Embryonic facial prominence (tissue), 1 donor: ENCODE results near the gene WSCD2.

Experiments used
- DNase-seq: peaks from one replicate; pipeline ENCODE4 v3.0.0-alpha.2; 2016; ENCODE audit errors: extremely low spot score

The WSCD2 gene

DNA sequence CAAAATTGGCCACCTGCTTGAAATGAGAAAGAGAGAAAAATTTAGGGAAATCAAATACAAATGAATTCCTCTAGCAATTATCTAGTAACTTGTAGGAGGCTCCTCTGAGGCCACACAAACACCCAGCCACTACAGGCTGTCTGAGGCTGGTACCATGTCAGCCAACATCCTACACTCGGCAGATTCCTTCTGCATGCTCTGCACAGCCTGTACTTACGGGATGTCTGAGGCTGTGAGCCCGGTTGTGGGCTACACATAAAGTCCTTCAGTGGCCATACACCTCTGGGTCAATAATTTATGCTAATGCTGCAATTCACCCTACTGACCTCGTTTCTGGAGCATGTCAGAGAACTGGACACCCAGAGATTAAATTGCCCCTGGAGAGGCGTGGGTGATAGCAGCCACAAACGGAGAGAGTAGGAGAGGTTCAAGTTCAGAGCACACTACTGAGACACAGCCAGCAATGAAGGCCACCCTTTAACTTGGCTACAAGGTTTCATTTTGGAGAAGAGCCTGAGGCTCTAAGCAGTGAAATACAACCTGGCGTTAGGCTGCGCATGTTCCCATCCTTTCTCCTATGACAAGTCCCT is 28.9 kb downstream of the WSCD2 start:
- DNase-seq, result no peak

DNA sequence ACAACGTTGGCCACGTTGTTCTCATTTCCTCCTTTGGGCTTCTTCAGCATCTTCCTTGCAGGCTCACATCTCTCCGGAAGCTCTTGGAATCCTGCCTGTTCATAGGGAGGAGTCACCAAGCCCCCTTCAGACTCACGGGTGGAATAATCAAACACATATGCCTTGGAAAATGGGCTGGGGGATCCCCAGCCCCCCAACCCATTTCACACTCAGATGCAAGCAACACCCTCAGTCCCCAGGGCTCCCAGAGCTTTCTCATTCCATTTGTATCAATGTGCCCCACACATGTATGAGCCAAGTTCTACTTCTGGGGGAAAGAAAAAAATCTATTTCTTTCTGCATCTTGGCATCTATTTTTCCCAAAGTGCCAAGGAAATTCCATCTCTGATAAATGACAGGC is 33.1 kb downstream of the WSCD2 start:
- DNase-seq, result peak; percentile 63

DNA sequence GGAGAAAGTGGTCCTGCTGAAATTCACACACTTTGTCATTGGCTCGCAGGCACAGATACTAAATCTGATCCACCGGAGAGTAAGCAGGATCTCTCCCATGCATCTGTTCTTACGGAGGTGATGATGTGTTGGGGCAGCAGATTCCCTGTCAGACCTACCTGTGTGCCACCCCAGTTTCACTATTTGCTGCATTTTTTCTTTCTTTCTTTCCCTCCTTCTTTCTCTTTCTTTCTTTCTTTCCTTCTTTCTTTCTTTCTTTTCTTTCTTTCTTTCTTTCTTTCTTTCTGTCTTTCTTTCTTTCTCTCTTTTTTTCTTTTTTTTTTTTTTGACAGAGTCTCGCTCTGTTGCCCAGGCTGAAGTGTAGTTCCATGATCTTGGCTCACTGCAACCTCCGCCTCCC is 37.4 kb downstream of the WSCD2 start:
- no peak for DNase-seq

DNA sequence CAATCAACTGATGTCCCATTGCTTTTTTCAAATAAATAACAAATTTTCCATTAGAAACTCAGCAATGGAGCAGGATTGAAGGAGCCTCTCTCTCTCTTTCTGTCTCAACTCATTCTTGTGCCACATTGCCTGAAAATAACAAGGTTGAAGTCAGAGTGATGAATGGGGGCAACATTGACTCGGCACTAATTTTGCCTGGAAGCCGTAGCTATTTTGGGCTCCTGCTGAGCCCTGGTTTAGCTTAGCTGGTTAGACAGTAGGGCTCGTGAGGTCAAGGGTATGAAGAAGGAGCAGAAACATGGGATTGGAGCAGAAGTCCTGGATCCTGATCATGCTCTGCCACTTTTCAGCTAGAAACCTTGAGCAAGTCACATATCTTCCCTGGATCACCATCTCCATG is 38.9 kb downstream of the WSCD2 start:
- no peak for DNase-seq

DNA sequence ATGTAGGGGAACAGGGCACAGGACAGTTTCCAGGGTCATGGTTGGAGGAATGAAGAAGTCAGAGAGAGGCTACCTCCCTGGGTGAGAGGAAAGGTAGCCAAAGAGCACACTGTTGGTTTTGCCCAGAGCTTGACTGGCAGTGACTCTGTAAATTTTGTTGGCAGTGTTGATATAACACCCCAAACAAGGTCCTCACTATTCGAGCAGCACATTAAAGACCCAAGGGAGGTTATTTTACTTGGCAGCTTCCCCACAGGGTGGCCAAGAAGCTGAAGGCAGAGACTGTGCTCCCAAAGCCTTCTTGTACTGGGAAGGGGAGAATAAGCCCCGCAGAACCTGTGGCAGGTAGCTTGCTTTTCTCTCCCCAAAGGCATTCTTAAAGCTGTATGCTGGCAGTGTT is 40.6 kb downstream of the WSCD2 start:
- no peak for DNase-seq

DNA sequence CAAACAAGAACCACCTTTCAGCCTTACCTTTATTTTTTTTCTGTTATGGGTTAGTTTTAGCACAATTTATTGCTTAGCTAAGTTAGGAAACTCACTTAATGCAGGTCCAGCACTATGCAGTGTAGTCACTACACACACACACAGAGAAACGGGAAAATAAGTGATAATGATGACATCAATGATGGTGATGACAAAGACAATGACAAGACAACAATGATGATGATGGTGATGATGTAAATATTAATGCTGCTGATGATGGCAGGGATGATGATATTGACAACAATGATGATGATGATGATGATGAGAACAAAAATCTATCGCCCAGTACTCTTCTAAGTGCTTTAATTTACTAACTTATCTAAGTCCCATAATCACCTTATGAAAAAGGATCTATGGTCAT is 41.1 kb downstream of the WSCD2 start:
- no peak for DNase-seq

DNA sequence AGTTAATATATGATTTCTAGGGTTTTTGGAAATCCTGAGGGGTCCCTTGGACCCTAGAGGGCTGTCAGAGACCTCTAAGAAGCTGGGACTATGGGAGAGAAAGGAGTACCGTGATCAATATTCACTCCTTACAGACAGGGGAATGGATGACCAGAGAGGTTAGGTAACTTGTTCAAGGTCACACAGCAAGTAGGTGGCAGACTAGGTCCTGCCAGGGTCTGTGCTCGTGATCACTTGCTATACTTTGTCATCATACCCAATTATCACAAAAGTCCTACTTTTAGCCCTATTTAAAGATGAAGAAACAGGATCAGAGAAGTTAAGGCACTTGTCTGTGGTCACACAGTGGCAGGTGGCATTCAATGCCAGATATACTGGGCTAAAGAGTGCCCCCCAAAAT is 42.9 kb downstream of the WSCD2 start:
- no peak for DNase-seq

DNA sequence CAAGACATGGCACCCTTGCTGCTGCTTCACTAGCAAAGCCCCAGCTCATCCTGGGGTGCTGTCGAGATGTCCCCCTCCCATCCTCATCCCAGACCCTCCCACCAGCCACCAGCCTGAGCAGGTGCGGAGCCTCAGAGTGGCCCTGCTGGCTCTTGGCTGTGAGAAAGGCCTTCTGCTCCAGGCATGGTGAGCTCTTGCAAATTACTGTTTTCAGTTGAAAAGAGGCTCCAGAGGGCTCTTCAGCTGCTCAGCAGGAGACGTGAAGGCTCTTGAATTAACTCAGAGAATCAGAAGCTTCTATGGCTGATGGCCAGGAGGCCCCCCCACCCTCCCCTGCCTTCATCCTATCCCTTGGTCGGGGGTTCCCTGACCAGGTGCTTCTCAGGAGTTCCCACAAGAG is 44.1 kb downstream of the WSCD2 start:
- no peak for DNase-seq

DNA sequence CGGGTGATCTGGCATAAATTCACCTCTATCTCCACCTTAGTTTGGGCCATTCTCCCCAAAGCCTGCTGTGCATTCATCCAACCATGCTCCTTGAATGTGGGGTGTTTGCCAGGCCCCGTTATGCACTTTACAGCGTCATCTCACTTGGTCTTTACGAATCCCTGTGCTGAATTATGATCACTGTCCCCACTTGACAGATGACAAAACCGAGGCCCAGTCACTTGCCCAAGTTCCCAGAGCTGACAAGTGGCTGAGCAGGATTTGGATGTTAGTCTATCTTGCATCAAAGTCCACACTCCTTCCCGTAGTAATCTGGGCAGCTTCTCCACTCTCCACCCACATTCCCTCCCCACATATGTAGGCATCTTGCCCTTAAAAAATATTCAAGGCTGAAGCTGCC is 44.8 kb downstream of the WSCD2 start:
- no peak for DNase-seq

DNA sequence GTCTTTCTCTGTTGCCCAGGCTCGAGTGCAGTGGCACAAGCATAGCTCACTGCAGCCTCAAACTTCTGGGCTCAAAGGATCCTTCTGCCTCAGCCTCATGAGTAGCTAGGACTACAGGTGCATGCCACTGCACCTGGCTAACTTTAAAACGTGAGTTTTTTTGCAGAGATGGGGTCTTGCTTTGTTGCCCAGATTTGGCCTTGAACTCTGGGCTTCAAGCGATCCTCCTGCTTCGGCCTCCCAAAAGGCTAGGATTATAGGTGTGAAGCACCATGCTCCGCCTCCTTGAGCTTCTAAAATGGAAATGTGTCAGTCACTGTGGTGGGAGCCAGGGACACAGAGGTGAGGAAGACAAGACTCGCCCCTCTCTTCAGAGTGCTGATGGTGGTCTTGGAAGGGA is 45.6 kb downstream of the WSCD2 start:
- DNase-seq, result no peak

DNA sequence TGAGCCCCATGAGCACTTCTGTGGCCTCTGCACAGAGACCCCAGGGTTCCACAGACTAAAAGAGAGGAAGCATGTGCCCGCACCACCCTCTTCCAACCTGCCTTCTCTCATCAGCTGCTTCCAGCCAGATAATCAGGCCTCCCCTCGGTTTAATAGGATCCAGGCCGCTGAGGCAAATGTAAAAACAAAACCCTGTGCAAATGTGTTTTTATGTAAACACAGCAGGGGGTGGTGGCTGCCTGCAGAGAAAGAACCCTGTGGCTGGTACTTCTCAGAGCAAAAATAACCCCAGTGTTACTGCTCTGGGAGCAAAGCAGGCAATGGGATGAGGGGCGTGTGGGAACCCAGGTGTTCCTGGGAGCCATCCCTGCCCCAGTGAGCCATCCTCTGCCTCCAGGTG is 46.2 kb downstream of the WSCD2 start:
- DNase-seq, result no peak

DNA sequence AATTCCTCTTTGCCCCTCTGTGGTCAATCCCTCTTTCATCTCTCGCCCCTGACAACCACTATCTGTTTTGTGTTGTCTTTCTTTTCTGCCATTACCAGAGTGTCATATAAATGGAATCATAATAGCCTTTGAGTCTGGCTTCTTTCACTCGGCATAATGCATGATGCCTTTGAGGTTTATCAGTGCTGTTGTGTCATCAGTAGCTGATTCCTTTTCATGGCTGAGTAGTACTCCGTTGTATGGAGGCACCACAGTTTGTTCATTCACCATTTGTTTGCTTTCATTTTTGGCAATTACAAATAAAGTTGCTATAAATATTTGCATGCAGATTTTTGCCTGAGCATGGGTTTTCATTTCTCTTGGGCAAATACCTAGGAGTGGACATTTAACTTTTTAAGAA is 47.2 kb downstream of the WSCD2 start:
- DNase-seq, result no peak

DNA sequence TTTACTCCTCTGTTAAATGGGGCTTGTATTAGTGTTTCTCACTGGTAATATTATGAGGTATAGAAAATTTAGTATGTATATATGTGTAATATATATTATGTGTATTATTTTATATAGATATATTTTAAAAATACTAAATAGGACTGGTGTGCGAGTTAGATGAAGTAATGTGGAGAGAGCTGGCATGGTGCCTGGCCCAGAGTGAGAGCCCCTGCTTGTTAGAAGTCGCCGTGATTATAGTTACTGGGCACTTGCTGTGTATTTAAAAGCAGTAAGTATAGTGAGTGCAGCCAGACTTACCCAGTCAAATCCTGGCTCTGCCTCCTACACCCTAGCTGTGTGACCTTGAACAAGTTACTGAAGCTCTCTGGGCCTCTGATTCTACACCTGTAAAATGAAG is 48.0 kb downstream of the WSCD2 start:
- DNase-seq, result no peak

DNA sequence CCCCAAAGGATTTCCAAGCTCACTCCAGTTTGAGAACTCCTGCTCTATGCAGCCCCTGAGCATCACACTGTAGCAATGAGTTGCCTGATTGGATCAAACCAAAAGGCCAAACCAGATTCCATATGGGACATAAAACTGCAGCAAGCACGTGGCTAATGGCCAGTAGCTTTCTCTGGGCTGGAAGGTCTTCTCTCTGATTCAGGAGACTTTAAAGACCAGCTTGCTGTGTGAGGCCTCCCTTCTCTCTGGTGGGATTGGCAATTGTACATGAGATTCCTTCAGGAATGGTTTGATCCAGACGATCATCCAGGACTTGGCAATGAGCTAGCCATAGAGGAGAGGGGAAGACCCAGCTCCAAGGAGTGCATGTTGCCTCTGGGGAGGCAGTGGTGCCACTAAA is 50.2 kb downstream of the WSCD2 start:
- no peak for DNase-seq

DNA sequence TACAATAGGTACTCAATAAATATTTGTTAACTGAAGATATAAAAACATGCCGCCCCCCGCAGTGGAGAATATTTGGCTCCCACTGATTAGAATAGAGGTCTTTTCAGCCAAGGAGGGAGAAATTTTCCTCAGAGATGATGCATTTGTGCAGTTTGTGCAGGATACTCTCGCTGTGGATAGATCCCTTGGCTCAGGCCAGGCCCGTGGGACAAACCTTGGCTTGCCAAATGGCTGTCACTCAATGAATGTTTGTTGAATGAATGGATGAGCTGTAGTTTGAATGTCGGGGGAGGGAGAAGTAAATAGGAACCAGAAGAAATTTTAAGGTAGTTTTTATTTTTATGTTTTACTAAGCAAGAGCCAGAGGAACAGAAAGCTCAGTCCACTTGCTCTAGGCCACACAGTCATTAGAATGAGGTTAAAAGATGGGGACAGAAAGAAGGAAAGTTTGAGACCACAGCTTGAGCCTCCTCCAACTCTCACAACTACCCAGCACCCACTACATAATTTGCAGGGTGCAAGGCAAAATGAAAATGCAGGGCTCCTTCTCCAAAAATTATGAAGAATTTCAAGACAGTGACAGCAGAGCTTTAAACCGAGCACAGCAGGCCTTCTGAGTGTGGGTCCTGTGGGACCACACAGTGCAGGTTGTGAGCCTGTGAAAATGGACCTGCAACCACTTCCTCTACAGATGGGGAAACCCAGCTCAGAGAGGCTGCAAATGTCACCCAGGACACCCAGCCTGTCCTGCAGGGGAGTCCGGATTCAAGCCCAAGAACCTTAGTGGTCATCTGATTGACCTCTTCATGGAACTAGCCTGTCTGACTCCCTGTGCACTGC is 51.4 kb downstream of the WSCD2 start:
- no peak for DNase-seq

DNA sequence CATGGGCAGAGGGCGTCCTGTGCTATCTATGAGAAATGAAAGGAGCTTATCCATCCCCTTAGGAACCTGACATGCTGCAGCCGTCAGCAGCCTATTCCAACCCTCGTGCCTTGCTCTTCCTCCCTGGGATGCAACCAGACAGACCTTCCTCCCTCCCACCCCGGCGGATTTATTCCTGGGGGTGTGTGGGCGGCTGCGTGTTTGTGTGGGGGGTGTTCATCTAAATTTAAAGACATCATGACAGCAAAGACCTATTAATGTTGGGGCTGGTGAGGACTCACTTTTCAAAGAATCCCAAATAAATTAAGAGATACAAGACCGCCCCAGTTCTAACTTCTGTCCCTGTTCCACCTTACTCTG is 52.0 kb downstream of the WSCD2 start:
- DNase-seq, result no peak

DNA sequence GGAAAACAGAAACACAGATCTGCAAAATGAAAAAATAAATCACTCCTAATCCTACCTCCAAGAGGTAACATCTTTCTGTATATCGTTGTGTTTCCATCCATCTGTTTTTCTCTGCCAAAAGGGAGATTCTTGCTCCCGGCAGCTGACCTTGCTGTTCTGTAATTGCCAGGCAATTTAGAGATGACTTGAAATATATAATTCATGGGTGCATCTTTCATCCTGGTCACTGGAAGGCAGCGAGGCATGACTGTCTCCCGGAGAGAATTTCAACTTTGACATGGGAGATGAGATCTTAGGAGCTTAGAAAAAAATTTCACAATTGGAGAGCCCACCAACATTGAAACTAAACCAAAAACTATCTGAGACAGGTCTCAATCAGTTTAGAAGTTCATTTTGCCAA is 53.0 kb downstream of the WSCD2 start:
- DNase-seq, result no peak

DNA sequence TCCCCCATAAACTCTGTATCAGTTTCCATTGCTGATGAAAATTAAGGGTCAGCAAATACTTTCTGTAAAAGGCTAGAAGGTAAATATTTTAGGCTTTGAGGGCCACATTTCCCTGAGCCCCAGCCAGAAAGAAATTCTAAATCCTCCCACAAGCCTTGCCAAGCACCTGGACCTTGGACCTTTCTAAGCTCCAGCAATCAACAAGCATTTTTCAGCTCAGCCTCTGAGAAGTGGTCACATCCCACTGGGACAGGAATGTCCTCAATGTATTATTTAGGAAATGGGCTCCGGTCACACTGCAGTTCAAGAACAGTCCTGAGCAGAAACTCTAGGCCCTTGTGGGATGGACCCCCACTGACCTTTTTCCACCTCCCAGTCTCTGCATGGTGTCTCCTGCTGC is 55.9 kb downstream of the WSCD2 start:
- DNase-seq, result no peak

DNA sequence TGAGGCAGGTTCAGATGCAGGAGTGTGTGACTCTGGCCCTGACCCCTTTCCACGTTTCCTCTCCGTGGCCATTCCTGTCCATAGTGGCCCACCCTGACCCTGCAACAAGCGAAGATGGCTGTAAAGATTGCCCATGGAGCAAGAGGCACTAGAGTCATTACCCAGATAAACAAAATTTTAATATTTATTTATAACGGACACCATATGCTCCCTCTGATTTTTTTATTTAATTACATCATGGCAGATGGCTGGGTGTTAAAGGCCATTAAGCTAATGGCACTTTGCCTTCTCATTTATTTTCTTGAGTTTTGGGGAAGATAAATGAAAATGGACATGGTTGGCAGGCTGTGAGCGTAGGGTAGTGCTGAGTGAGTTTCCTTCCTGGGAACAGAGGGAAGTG is 58.7 kb downstream of the WSCD2 start:
- DNase-seq, result no peak

DNA sequence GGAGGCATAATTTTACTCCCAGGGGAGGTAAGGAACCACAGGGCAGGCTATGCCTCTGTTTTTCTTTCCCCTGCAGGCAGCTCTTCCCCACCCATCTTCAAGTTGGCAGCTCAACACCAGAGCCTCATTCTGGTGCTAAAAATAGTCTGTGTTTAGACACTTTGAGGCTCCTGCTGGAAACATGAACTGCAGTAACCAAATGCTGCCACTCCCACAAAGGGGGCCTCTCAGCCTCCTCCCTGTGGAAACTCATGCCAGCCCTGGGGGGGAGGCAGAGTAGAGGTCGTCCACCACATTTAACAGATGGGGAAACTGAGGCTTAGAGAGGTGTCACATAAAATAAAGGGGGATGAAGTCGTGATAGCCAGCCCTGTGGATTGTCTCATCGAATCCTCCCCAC is 61.4 kb downstream of the WSCD2 start:
- DNase-seq, result no peak

DNA sequence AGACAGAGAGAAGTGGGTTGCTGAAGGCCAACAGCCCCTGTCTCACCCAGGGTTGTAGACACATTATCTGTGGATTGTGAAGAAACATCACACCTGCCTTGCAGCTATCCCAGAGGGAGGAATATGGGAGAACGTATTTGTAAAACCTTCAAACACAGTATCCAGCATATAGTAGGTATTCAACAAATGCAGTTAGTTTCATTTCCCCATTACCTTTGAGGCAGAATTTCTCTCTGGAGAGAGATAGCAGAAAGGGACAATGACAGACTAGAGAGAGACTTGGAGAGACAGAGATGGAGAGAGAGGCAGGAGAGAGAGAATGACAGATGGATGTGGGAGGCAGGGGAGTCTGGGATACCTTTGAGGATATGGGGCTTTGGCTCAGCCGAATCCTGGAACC is 62.0 kb downstream of the WSCD2 start:
- DNase-seq, result no peak

DNA sequence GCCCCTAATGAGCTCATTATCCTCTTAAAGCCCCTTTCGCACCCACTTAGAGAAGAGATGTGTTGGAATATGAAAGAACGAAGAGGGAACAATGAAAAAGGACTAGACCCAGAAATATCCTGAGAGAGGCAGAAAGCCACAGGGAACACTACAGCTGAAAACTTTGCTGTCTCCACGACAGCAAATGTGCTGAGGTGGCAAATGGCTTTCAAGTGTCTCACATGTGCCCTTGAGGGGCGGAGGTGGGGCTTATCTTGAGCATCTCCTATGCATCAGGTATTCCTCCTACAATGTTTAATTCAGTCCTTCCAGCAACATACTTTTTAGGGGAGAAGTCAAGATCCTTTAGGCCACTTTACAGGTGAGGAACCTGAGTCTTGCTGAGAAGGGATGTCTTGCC is 62.9 kb downstream of the WSCD2 start:
- DNase-seq, result no peak

DNA sequence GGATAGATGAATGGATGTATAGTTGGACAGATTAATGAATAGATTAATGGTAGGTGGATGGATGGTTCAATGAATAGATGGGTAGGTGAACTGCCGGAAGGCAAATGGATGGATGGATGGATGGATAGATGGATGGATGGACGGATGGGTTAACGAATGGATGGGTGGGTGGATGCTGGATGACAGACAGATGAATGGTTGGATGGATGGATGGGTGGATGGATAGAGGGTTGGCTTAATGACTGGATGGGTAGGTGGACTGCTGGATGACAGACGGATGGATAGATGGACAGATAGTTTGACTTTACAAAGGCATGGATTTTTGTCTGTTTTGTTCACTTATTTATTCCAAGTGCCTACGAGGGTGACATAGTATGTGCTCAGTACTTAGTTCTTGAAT is 64.4 kb downstream of the WSCD2 start:
- DNase-seq, result no peak

DNA sequence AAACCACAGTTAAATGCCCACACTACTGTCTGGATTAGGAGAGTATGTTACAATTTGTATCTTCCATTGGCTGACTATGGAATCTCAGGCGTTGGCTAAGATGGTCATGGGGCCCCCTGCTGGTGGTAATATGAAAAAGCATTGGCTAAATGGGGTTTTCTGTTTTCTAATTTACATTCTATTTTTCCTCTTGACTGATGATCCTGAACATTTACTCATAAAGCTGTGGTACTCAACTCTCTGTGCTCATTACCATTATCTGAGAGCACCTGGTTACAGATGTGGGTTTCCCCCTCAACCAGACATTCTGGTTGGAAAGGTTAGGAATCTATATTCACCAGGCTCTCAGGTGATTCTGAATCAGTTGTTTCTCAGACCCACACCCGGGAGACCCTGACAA is 64.8 kb downstream of the WSCD2 start:
- DNase-seq, result no peak
